Esophagus squamous epithelium (tissue), 5 donors: ENCODE data around the gene PEA15. TPM values are rescaled to one million over a fixed set of nuclear protein-coding genes. Genes with fewer than 3 reads are reported as not detected.
A peak's percentile ranks its signal among the peaks of the same experiment; 100 is the strongest.

Source experiments
- DNase-seq: peaks from one replicate; lab custom pipeline; 2025; lab: John Stamatoyannopoulos, UW
- H3K27ac ChIP-seq, 4 donors: fragments of 200-600 bp; sonication (generic); one replicate each; pipeline ENCODE4 v1.5.1; 2016 to 2019; ENCODE audit warnings: mild to moderate bottlenecking in 1 of 4
- H3K27me3 ChIP-seq, 4 donors: fragments of 200-600 bp; sonication (generic); 1 replicate in 3 of 4; 2 replicates in 1 of 4; pipeline versions ENCODE4 v1.5.1 to v1.6.0; 2017 to 2021; ENCODE audit warnings: antibody characterized with exemption in 1 of 4
- H3K36me3 ChIP-seq, 3 donors: fragments of 200-600 bp; sonication (generic); one replicate each; pipeline ENCODE4 v1.5.1; 2016 to 2019
- H3K4me1 ChIP-seq, 3 donors: fragments of 200-600 bp; sonication (generic); one replicate each; pipeline ENCODE4 v1.5.1; 2017 to 2019
- H3K4me3 ChIP-seq, 4 donors: fragments of 200-600 bp; sonication (generic); 1 replicate in 3 of 4; 2 replicates in 1 of 4; pipeline ENCODE4 v1.5.1; 2016 to 2019; ENCODE audit warnings: mild to moderate bottlenecking in 2 of 4, moderate library complexity in 1 of 4
- H3K9me3 ChIP-seq, 3 donors: fragments of 200-600 bp; sonication (generic); one replicate each; pipeline ENCODE4 v1.5.1; 2016 to 2019
- POLR2A ChIP-seq, 4 donors: fragments of 450-650 bp; IDR thresholded peaks; one replicate each; pipeline ENCODE4 v1.6.1; 2017; ENCODE audit warnings: antibody characterized with exemption in 4 of 4, mild to moderate bottlenecking in 4 of 4, moderate library complexity in 3 of 4
- WGBS, 2 donors: methylation state at CpG; one replicate each; pipeline ENCODE4 v1.1.5; 2018; 5-methylcytosine and 5-hydroxymethylcytosine counted together
- intact Hi-C: fragments of 100-400 bp; cut with DNase I; formaldehyde crosslinking; loops from one replicate; pipeline ENCODE4 v1.15.0; 2022
- total RNA-seq, 4 donors: library from RNA; depleted of rRNA; stranded (reverse); fragments of >200 nt; gene quantifications; one replicate each; pipeline ENCODE4 v1.1.0, GENCODE V29; 2016
- TF ChIP-seq, protein P1 (sequence below), 6 experiments: fragments of 450-650 bp in 4 of 6; fragments of 200-600 bp in 2 of 6; sonication (generic) in 2 of 6; IDR thresholded peaks; one replicate each; pipeline ENCODE4 v1.5.1; 2016 to 2019; ENCODE audit warnings: antibody characterized with exemption in 6 of 6, mild to moderate bottlenecking in 4 of 6, moderate library complexity in 4 of 6
- donor health status: DM: yes; HTN: yes; CAD: no.

PEA15 gene
- total RNA-seq, 4 donors from 2014 or later, result 39.1 to 86.0 (median 69.8) TPM

- intact Hi-C loops, result loop anchor here (5.0 to 10.0 kb wide), 2 partner anchors 54 to 156 kb away; partner anchors contain the start of gene IGSF8
- no peaks in the 10 kb centered on the region for H3K9me3 ChIP-seq
- peak overlapping the region in 1 of 4 donors; percentile 20 for H3K27ac ChIP-seq
- H3K4me1 ChIP-seq, result peaks cover 0 to 11% (median 0%) of the 10 kb centered on the region in 3 donors
- H3K36me3 ChIP-seq, result peaks cover 0 to 39% (median 0%) of the 10 kb centered on the region in 3 donors
- H3K4me3 ChIP-seq, result no peak overlapping the region
- TF ChIP-seq, protein P1, sequence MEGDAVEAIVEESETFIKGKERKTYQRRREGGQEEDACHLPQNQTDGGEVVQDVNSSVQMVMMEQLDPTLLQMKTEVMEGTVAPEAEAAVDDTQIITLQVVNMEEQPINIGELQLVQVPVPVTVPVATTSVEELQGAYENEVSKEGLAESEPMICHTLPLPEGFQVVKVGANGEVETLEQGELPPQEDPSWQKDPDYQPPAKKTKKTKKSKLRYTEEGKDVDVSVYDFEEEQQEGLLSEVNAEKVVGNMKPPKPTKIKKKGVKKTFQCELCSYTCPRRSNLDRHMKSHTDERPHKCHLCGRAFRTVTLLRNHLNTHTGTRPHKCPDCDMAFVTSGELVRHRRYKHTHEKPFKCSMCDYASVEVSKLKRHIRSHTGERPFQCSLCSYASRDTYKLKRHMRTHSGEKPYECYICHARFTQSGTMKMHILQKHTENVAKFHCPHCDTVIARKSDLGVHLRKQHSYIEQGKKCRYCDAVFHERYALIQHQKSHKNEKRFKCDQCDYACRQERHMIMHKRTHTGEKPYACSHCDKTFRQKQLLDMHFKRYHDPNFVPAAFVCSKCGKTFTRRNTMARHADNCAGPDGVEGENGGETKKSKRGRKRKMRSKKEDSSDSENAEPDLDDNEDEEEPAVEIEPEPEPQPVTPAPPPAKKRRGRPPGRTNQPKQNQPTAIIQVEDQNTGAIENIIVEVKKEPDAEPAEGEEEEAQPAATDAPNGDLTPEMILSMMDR (IDR thresholded peaks at IDR 0.05), result no peak
- no peak for TF ChIP-seq POLR2A (IDR thresholded peaks at IDR 0.05)
- DNase-seq, result no peak
- H3K27me3 ChIP-seq, result no peaks in the 10 kb centered on the region
These were observed 45.8 kb downstream of the PEA15 start for GRCh38 chr1:160251011-160251410.

GRCh38 chr1:160251687-160252526, 46.7 kb downstream of the PEA15 start:
- peaks cover 0 to 20% (median 4%) of the 10 kb centered on the region in 3 donors for H3K4me1 ChIP-seq
- peaks cover 0 to 39% (median 0%) of the 10 kb centered on the region in 3 donors for H3K36me3 ChIP-seq
- peak overlapping the region in 1 of 4 donors; percentile 20 for H3K27ac ChIP-seq
- TF ChIP-seq, protein P1 (IDR thresholded peaks at IDR 0.05), result peak; percentile 29 to 80 (median 69)
- no peak for TF ChIP-seq POLR2A (IDR thresholded peaks at IDR 0.05)
- intact Hi-C loops, result loop anchor here (5.0 to 10.0 kb wide), 2 partner anchors 55 to 157 kb away; partner anchors contain the start of gene IGSF8
- H3K4me3 ChIP-seq, result no peak overlapping the region
- H3K27me3 ChIP-seq, result no peaks in the 10 kb centered on the region
- no peaks in the 10 kb centered on the region for H3K9me3 ChIP-seq
- WGBS, 2 donors, result 76 to 78% methylated on average over 5 of the region's 5 CpGs
- no peak for DNase-seq

- no peak for DNase-seq
- WGBS, 2 donors, result 68 to 87% methylated on average over 4 of the region's 4 CpGs
- Histone ChIP-seq H3K27ac (no peak overlapping the region), H3K36me3 (peaks cover 0 to 45% (median 0%) of the 10 kb centered on the region in 3 donors), H3K4me3 (no peak overlapping the region), H3K27me3 (no peaks in the 10 kb centered on the region), H3K4me1 (peaks cover 6 to 58% (median 26%) of the 10 kb centered on the region in 3 donors), H3K9me3 (no peaks in the 10 kb centered on the region)
- intact Hi-C loops, result loop anchor here (10.0 kb wide), 1 partner anchor 161 kb away; the partner anchor contains the start of gene IGSF8
- TF ChIP-seq POLR2A (IDR thresholded peaks at IDR 0.05), result no peak
- TF ChIP-seq, protein P1 (IDR thresholded peaks at IDR 0.05), result no peak
These were observed 50.7 kb downstream of the PEA15 start for GRCh38 chr1:160255781-160256300.

DNA sequence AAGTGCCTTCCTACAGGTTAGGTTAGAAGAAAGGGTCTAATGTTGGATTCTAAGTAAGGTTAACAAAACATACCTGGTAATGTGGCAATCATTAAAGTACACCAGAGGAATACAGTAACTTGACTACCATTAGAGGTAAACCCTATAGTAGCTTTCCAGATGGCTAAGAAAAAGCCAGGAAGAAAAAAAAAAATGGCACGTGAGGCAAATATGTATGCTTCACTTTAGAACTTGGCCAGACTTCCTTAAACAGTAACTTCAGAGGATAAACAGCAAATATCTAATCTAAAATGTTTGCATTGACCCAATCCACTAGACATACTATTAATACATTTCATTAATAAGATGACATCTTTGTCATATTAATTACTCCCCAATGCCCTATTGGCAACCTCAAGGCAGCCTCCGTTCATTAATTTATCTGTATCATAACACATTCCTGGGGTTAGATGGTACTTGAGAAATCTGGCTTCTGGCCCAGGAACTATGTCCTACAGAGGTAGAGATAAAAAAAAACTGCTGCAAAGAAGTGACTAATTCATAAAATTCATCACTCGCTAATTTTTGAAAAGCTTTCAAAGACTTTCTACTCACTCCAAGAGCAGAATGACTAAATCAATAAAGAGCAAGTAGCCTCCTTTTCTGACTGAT, 51.3 kb downstream of the PEA15 start:
- WGBS, 2 donors, result 25 to 26% methylated on average over 3 of the region's 3 CpGs
- no peak overlapping the region for H3K4me3 ChIP-seq
- TF ChIP-seq POLR2A (IDR thresholded peaks at IDR 0.05), result no peak
- TF ChIP-seq, protein P1 (IDR thresholded peaks at IDR 0.05), result no peak
- no peak overlapping the region for H3K27ac ChIP-seq
- peaks cover 11 to 62% (median 31%) of the 10 kb centered on the region in 3 donors for H3K4me1 ChIP-seq
- no peak for DNase-seq
- intact Hi-C loops, result loop anchor here (10.0 kb wide), 1 partner anchor 162 kb away; the partner anchor contains the start of gene IGSF8
- peaks cover 0 to 45% (median 0%) of the 10 kb centered on the region in 3 donors for H3K36me3 ChIP-seq
- no peaks in the 10 kb centered on the region for H3K27me3 ChIP-seq
- H3K9me3 ChIP-seq, result no peaks in the 10 kb centered on the region
